Ovary (tissue), 3 donors: ENCODE results near the gene AATK.

Experiments
- POLR2A ChIP-seq: fragments of 450-650 bp; IDR thresholded peaks from one replicate; pipeline ENCODE4 v1.6.1; 2017; ENCODE audit warnings: antibody characterized with exemption, mild to moderate bottlenecking, moderate library complexity
- TF ChIP-seq, protein P1 (sequence below), 3 donors: fragments of 450-650 bp in 2 of 3; fragments of 200-600 bp in 1 of 3; IDR thresholded peaks; one replicate each; pipeline versions ENCODE4 v1.5.1 to v1.8.0; 2016 to 2022; ENCODE audit warnings: antibody characterized with exemption in 3 of 3, mild to moderate bottlenecking in 1 of 3
- donor health status: DM: no; HTN: no; CAD: no.

DNA sequence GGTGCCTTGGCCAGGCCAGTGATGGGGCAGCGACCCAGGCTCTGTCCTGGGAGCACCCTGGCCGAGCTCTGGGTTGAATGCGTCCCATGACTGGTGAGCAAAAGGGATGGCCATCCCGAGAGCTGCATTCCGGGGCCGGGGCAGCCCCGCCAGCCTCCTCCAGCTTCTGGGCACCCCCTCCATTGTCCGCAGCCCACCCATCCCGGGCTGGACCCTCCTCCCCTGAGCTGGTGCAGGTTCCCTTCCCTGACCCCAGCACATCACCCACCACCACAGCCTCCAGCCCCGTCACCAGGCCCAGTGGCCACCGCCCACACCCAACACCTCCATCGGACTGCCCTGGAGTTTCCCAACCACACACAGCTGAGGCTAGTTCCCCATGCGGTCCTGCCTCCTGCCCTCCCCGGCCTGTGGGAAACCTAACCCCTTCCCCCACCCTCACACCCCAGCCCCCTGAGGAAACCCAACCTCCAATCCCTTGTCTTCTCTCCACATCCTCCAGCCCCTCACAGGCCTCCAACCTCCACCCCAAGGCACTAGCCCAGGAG is 17.0 kb downstream of the AATK start:
- TF ChIP-seq POLR2A: no peak
- TF ChIP-seq, protein P1, sequence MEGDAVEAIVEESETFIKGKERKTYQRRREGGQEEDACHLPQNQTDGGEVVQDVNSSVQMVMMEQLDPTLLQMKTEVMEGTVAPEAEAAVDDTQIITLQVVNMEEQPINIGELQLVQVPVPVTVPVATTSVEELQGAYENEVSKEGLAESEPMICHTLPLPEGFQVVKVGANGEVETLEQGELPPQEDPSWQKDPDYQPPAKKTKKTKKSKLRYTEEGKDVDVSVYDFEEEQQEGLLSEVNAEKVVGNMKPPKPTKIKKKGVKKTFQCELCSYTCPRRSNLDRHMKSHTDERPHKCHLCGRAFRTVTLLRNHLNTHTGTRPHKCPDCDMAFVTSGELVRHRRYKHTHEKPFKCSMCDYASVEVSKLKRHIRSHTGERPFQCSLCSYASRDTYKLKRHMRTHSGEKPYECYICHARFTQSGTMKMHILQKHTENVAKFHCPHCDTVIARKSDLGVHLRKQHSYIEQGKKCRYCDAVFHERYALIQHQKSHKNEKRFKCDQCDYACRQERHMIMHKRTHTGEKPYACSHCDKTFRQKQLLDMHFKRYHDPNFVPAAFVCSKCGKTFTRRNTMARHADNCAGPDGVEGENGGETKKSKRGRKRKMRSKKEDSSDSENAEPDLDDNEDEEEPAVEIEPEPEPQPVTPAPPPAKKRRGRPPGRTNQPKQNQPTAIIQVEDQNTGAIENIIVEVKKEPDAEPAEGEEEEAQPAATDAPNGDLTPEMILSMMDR (IDR thresholded peaks at IDR 0.05): no peak
